Measurements from ENCODE around the gene OR11H7. TPM values are rescaled to one million over a fixed set of nuclear protein-coding genes. Genes with fewer than 3 reads are reported as not detected.
"Not testable (repeated sequence)": the region's sequence is repeated elsewhere in the genome, so short reads cannot be mapped to it uniquely, and the experiment has no call there.

Gene OR11H7
- total RNA-seq, 1 experiment from 2014 or later: not detected

- peak; percentile 30 for DNase-seq (ENCODE audit: low spot score)
Measured at GRCh38 chr14:20278414-20278813, 49.6 kb downstream of the OR11H7 start.

GRCh38 chr14:20280265-20280664, 51.5 kb downstream of the OR11H7 start:
- not testable (repeated sequence) for DNase-seq (ENCODE audit: low spot score)

Other genes with a start within 250 kb of the OR11H7 start
- gene OR4Q2, start 226.8 kb upstream of the OR11H7 start, total RNA-seq (2014; rRNA removed; shearing (Covaris generic)): not detected in 2 replicates
- gene OR4K14, start 209.7 kb upstream of the OR11H7 start, total RNA-seq (2014; rRNA removed; shearing (Covaris generic)): not detected in 2 replicates
- gene OR4K13, start 192.9 kb upstream of the OR11H7 start, total RNA-seq (2014; rRNA removed; shearing (Covaris generic)): not detected in 2 replicates
- not detected in 2 replicates for gene OR4L1, start 168.9 kb upstream of the OR11H7 start, total RNA-seq (2014; rRNA removed; shearing (Covaris generic))
- gene OR4K17, start 118.2 kb upstream of the OR11H7 start, total RNA-seq (2014; rRNA removed; shearing (Covaris generic)): not detected in 2 replicates
- not detected in 2 replicates for gene OR4N5, start 90.2 kb upstream of the OR11H7 start, total RNA-seq (2014; rRNA removed; shearing (Covaris generic))
- gene OR11G2, start 38.1 kb upstream of the OR11H7 start, total RNA-seq (2014; rRNA removed; shearing (Covaris generic)): not detected in 2 replicates
- gene OR11H6, start 5.3 kb upstream of the OR11H7 start, total RNA-seq (2014; rRNA removed; shearing (Covaris generic)): not detected in 2 replicates
- gene OR11H4, start 10.3 kb downstream of the OR11H7 start, total RNA-seq (2014; rRNA removed; shearing (Covaris generic)): not detected in 2 replicates
- gene TTC5, start 77.0 kb downstream of the OR11H7 start, total RNA-seq (2014; rRNA removed; shearing (Covaris generic)): 18.5 and 24.2 TPM in 2 replicates
- gene CCNB1IP1, start 104.3 kb downstream of the OR11H7 start, total RNA-seq (2014; rRNA removed; shearing (Covaris generic)): 83.8 and 92.0 TPM in 2 replicates
- 21.9 and 33.6 TPM in 2 replicates for gene PARP2, start 114.7 kb downstream of the OR11H7 start, total RNA-seq (2014; rRNA removed; shearing (Covaris generic))
- 10.6 and 12.0 TPM in 2 replicates for gene TEP1, start 184.5 kb downstream of the OR11H7 start, total RNA-seq (2014; rRNA removed; shearing (Covaris generic))
- not detected in 2 replicates for gene KLHL33, start 207.2 kb downstream of the OR11H7 start, total RNA-seq (2014; rRNA removed; shearing (Covaris generic))
- gene OSGEP, start 225.8 kb downstream of the OR11H7 start, total RNA-seq (2014; rRNA removed; shearing (Covaris generic)): 69.6 and 83.2 TPM in 2 replicates
- gene APEX1, start 226.2 kb downstream of the OR11H7 start, total RNA-seq (2014; rRNA removed; shearing (Covaris generic)): 54.7 and 122 TPM in 2 replicates
- gene PIP4P1, start 232.5 kb downstream of the OR11H7 start, total RNA-seq (2014; rRNA removed; shearing (Covaris generic)): 29.5 and 32.8 TPM in 2 replicates
- 88.6 and 98.9 TPM in 2 replicates for gene PNP, start 240.4 kb downstream of the OR11H7 start, total RNA-seq (2014; rRNA removed; shearing (Covaris generic))

Data from H4 (cell line).